ENCODE measurements around the gene KDF1.

The KDF1 gene

GRCh38 chr1:26959722-26960624 lies at the start of gene KDF1:
KDF1 (minus strand) TSS chr1:26960468; CDS start chr1:26952380, 8,088 bp downstream.
- DNase-seq: peak; percentile 37 to 39

DNA sequence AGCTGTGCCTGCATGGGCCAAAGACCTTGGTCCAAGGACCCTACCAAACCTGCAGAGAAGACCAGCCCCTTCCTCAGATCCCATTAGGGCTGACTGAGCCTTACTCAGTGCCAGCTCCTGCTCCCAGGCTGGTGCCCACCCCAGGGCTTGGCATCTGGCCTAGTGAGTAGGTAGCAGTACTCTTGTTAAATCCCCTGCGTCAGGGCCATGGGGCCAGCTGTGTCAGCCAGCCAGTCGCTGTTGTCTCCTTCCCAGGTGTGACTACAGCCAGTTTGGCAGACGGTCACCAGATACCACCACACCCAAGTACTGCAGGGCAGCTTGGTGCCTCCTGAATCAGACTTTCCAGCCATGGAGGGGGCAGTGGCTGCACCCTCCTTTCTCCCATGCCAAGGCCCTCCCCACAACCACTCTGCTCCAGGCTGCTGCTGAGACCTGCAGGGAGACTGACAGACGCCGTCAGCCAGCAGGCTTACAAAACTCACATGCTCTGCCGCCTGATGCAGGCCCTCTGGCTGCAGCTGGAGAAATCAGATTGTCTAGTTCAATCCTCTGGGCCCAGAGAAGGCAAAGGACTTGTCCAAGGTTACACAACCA lies 49.4 kb upstream of the KDF1 start:
- DNase-seq: no peak

DNA sequence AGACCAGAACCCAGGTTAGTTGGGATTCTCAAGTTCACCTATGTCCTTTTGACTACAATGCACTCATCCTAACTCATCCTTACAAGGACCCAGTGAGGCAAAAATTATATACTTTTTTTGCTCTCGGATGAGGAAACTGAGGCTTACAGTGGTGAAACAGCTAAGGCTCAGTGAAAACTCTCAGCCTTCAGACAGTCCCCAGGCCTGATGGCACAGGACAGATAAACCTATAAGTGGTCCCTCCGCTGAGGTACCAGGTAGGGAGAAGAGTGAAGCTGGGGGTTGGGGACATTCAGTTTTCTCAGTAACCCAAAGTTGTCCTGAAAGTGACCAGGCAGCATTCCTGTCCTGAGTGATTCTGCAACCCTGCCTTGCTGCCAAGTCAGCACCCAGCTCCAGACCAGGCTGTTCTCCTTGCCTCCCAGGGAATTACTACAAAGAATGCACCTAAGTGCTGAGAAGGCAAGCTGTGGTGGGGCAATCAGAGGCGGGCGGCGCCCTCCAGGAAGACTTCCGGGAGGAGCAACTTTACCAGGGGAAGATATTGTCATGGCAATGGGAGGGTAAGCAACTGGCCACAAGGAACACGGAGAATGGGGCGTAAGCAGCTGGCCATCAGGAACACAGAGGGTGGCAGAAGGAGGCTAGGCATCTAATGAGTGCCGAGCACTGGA lies 47.8 kb upstream of the KDF1 start:
- no peak for DNase-seq

- DNase-seq: no peak
Measured at GRCh38 chr1:27006683-27007082, 46.4 kb upstream of the KDF1 start.

DNA sequence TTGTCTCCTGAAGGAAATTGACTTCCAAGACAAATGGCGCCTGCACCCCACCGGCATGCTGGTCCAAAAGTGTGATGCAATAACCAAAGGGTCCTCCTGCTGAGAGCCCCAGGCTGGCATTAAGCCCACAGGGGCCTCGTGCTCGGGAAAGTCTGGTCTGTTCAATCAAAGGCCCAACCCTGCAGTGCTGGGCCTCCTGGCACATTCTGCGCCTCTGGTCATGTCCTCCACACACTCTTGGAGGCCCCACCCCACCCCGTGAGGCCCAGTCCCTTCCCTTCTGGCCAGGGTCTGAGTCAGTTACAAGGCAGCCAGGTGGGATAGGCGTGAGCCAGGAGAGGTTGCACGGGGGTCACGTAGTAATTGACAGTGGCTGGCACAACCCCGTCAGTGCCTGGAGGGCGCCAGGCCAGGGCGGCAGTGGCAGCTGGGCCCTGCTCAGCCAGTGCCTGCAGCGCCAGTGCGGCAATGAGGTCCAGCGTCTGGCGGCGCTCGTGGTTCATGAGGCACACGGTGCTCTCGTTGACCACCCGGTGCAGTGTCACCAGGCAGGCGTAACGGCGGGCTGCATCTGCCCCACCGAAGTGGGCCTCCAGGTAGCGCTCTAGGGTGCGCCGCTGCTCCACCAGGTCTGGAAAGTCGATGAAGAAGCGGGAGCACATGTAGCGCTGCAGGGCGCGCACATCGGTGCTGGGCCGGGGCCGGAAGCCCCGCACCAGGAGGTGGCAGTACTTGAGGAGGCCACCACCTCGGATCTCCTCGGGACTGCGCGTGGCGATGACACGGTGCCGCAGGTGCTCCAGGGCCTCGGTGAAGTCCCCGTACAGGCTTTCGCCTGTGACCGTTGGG lies 45.6 kb upstream of the KDF1 start:
- DNase-seq: no peak

GRCh38 chr1:27005166-27005530 lies 44.9 kb upstream of the KDF1 start:
- DNase-seq: no peak

- no peak for DNase-seq
Measured at GRCh38 chr1:27004471-27005165, 44.4 kb upstream of the KDF1 start.

DNA sequence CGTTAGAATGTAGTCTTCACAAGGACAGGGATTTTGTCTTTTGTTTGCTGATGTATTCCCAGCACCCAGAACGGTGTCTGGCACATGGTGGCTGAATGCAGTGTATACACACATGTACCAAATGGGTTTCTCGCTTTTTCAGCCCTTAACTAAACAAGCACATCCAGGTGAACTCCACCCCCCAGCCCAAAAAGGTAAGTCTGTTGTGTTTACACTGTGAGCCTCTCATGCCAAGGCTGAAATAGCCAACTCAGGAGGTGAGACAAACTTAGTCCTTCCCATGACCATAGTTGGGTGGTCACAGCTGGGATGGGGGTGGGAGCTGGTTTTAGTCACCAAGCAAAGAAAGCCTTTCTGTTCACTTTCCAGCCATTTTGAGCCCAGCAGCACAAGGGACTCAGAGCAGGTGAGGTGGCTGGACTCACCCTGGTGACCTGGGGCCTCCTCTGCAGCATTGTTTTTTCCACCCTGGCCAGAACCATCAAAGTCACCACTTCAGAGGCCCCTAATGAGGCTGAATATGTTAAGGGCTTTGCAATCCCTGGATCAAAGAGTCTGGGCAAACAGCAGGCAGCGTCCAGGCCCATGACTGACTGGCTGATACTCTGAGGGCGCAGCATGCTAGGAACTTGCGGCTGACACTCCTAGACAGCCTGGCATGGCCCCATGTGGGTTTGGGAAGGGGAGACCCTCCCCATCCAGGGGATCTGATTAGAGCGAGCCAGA lies 43.6 kb upstream of the KDF1 start:
- DNase-seq: no peak

- no peak for DNase-seq
Measured at GRCh38 chr1:27001570-27002360, 41.5 kb upstream of the KDF1 start.

- DNase-seq: no peak
Measured at GRCh38 chr1:27000817-27001460, 40.7 kb upstream of the KDF1 start.

DNA sequence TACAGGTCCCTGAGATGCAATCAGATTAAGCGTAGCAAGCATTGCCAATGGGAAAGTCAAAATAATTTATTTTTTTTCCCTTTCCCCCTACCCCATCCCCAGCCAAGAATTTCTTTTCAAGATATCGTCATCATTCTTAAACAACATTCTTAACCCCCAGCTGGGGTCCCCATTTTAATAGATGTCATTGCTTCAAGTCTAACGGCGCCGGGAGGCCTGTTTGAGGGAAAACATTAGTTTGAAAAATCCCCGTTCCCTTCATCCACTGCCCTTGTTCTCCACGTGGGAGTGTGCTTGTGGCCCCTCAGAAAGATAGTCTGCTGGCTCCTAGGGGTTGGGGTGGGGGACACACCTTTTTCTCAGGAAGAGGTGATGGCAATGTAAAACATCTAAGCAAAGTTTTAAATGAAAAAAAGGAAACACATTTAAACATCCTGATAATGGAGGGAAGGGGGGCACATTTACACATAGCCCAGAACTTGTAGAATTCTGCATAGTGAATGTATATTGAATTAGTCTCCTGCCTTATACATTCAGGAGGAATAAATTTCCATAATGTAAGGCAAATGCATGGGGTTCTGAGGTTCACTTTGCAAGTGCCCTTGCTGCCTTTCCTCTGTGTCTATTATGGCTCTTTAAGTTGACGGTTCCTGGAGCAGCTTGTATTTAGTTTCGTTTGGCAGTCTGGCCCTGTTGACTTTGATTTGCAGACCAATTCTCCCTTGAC lies 40.0 kb upstream of the KDF1 start:
- DNase-seq: no peak

GRCh38 chr1:26999440-26999987 lies 39.2 kb upstream of the KDF1 start:
- DNase-seq: no peak

DNA sequence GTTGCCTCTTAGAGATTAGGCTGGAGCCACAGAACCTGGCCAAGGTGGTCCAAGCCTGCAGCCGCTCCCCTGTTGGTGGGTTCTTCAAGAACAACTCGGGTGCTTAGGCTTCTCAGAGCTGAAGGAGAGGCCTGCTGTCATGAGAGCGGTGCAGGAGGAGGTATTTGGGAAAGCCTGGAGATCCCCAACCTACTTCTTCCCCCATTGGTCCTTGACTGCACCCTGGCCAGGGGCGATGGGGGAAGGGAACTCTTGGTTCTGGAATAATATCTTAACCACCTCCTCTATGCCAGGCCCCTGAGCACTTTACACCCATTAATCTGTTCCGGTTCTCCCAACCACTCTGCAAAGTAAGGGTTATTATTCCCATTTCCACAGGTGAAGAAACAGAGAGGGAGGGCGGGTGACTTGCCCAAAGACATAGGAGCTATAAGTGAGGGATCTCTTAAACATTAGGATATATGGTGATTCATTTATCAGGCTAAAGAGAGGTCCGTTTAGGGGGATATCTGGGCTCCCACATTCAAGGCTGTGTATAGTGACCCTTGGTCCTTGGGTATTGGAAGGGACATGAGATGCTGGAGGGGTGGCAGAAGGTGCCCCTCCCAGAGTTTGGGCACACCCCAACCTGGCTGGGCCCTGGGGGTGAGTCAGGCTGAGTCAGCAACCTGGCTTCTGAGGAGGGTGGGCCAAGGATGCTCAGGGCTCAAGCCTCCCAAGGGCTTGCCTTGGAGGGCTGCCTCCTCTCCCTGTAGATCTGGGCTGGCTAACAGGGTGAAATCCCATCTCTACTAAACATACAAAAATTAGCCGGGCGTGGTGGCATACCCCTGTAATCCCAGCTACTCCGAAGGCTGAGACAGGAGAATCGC lies 38.4 kb upstream of the KDF1 start:
- DNase-seq: no peak

- no peak for DNase-seq
Measured at GRCh38 chr1:26996665-26997064, 36.4 kb upstream of the KDF1 start.

DNA sequence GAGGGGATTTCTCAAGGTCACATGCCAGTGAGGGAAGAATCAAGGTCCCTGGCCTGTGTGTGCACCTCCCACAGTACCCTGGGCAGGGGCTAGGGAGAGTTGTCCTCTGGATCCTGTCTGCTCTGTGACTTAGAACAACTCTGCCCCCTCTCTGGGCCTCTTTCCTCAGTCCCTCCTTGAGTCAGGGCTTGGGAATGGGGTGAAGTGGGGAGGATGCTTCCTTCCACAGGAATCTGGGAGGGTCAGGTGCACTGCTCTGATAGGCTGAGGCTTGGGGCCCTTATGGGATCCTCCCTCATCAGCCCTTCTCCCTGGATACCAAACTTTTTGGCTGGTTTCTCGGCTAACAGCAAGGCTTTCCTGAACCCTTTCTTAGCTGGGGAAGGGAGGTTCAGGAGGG lies 35.8 kb upstream of the KDF1 start:
- DNase-seq: no peak

- DNase-seq: no peak
Measured at GRCh38 chr1:26994787-26995517, 34.7 kb upstream of the KDF1 start.

- peak in 1 of 2 donors; percentile 48 for DNase-seq
Measured at GRCh38 chr1:26994020-26994786, 33.9 kb upstream of the KDF1 start.
